ENCODE measurements around the gene YRDC.

DNA sequence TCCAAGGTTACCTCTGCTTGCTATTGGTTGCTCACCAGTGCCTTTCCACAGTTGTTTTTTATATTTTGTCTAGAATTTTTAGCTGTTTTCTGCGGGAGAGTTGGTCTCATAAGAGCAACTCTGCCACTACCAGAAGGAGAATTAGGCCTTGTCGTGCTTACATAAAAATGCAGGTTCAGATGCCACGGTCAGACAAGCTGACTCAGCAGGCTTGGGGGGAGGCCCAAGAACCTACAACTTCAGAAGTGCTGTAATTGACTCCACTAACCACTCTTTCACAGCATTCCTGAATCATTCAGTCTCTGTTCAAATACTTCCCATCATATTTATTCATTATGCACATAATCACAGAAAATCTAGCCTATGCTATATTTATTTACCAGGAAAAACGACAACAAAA is 23.1 kb upstream of the YRDC start:
- TF ChIP-seq, protein P1, sequence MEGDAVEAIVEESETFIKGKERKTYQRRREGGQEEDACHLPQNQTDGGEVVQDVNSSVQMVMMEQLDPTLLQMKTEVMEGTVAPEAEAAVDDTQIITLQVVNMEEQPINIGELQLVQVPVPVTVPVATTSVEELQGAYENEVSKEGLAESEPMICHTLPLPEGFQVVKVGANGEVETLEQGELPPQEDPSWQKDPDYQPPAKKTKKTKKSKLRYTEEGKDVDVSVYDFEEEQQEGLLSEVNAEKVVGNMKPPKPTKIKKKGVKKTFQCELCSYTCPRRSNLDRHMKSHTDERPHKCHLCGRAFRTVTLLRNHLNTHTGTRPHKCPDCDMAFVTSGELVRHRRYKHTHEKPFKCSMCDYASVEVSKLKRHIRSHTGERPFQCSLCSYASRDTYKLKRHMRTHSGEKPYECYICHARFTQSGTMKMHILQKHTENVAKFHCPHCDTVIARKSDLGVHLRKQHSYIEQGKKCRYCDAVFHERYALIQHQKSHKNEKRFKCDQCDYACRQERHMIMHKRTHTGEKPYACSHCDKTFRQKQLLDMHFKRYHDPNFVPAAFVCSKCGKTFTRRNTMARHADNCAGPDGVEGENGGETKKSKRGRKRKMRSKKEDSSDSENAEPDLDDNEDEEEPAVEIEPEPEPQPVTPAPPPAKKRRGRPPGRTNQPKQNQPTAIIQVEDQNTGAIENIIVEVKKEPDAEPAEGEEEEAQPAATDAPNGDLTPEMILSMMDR (conservative IDR thresholded peaks at IDR 0.05; ENCODE audit: low read length), result no peak
- TF ChIP-seq EZH2phosphoT487 (IDR thresholded peaks at IDR 0.05; ENCODE audit: borderline replicate concordance), result no peak

Measured in Loucy (cell line).